Measurements from ENCODE around the gene M1AP.

The M1AP gene, protein sequence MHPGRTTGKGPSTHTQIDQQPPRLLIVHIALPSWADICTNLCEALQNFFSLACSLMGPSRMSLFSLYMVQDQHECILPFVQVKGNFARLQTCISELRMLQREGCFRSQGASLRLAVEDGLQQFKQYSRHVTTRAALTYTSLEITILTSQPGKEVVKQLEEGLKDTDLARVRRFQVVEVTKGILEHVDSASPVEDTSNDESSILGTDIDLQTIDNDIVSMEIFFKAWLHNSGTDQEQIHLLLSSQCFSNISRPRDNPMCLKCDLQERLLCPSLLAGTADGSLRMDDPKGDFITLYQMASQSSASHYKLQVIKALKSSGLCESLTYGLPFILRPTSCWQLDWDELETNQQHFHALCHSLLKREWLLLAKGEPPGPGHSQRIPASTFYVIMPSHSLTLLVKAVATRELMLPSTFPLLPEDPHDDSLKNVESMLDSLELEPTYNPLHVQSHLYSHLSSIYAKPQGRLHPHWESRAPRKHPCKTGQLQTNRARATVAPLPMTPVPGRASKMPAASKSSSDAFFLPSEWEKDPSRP

DNA sequence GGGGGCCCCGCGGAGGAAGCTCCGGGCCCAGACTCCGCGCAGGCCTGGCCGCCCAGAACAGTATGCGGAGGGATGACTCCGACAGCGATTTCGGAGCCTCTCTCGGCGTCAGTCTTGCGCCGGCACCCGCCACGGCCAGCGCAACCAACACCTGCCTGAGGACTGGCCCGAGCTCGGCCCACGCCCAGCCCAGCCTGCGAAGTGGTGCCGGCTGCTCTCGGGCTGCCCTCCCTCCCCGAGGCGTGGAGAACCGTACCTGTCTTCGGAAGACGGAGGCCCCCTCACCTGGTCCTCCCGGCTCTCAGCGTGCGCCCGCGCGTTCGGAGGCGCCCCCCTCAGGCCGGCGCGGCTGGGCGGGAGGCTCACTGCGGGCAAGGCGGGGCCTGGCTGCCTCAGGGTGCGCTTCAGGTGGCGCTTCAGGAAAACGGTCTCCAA lies at the start of gene M1AP:
M1AP (minus strand) TSS at position 322 of the 435 bp plus-strand sequence. CDS start 8,055 bp downstream, outside the sequence.
- DNase-seq (ENCODE audit: low read depth) = no peak

DNA sequence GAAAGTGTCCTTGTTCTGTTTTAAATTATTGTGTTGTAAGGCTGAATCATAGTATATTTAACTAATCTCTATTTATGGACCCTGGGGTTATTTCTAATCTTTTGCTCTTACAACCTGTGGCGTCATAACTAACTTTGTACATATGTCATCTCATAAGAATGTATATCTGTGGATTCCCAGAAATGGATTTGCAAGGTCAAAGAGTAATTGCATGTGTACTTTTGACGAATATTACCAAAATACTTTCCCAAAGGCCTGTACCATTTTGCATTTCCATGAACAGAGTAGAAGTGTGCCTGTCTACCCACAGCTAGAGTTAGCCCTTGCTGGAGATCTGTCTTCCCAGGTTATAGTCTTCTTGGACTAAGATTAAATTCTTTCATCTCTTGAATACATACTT lies 48.7 kb upstream of the M1AP start:
- no peak for DNase-seq (ENCODE audit: low read depth)

DNA sequence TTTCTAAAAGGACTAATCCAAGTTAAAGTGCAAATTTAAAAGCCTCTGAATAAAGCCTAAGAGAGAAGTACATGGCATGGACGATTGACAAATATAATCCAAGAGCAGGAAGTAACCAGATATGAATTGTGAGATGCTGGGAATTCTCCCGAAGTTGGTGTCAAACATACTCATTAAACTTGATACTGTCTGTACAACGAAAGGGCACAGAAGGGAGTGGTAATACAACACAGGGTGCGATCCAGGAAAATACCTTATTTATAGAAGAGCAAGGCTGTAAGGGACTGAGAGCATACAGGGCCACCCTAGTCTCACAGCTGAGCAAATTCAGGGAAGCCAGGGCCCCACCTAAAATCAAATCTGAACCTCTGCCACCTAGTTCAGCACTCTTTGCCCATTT lies 47.5 kb upstream of the M1AP start:
- no peak for DNase-seq (ENCODE audit: low read depth)

DNA sequence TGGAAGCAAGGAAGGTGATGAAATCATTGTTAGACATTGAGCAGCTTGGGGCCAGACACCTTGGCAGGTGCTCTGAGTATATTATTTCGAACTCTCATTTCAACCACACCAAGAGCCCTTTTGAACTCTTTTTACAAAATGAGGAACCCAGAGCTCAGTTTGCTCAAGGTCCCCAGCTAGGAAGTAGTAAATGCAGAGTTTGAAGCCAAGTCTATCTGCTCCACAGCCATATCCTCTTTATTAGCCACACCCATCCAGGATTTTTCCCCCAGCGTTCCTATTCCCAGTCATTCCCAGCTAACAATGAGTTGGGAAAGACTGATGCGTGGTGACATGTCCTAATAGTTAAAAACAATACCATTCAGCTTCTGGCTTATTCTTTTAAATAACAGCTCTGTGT lies 46.2 kb upstream of the M1AP start:
- no peak for DNase-seq (ENCODE audit: low read depth)

DNA sequence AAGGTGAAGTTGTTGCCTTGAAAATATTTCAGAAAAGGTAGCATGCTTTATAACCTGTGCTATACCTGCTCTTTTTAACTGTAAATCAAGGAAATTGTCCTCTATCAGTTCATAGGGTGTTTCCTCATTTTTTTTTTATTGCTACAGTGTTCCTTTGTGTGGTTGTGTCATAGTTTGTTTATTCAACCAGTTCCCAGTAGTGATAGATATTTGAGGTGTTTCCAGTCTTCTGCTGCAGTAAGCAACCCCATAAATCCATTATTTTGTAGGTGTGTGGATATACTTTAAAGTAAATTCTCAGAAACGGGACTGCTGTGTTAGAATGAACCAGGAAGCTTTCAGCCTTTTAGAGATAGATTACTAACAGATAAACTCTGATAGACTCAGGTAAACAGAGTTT lies 45.5 kb upstream of the M1AP start:
- DNase-seq (ENCODE audit: low read depth) = no peak

DNA sequence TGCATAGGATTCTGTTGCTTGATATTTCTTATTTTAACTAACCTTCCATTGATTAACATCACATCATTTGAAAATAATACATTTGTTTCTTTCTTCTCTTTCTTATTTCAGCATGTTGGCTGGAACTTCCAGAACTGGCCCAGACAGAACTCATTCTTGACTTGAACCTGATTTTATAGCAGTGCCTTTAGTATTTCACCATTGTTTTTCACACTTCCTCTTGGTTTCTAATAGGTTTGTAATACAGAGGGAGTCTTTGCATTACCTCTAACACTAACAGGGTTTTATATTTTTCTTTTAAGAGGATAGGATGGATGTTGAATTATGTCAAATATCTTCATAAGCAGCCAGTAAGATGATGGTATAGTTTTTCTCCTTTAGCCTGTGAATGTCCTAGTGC lies 45.1 kb upstream of the M1AP start:
- no peak for DNase-seq (ENCODE audit: low read depth)

DNA sequence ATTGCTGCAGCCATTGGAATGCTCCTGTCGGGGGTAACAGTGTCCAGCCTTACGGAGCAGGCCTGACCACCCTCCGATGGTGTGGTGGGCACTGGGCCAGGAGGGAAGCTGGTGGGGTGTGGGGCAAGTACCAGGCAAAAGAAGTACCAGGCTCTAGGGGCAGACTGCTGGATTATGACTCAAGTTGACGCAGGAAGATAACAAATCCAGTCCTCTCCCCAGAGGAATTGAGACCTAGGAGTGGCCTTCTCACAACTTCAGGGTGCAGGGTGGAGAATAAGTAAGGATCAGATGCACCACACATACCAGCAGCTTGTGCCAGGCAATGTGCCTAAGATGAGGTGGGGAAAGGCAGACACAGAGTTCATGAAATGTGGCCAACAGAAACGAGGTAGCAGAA lies 43.8 kb upstream of the M1AP start:
- DNase-seq (ENCODE audit: low read depth) = no peak

DNA sequence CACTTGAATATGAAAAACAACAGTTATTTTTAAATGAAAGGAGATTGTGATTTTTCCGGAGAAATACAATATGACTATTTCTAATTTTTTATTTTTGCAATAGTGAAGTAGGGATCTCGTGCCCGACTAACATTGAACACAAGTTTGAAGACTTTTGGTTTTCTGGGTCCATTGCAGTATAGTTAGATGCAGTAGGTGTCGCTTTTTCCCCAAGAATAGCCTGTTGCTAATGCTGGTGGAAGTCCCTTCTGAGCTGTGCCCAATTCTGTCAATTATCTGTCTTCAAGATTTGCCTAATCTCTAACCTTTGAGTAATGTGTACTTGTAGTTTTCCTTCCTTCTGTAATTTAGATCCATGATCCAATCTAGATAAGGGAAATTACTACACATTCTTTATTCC lies 42.4 kb upstream of the M1AP start:
- peak; percentile 51 for DNase-seq (ENCODE audit: low read depth)

DNA sequence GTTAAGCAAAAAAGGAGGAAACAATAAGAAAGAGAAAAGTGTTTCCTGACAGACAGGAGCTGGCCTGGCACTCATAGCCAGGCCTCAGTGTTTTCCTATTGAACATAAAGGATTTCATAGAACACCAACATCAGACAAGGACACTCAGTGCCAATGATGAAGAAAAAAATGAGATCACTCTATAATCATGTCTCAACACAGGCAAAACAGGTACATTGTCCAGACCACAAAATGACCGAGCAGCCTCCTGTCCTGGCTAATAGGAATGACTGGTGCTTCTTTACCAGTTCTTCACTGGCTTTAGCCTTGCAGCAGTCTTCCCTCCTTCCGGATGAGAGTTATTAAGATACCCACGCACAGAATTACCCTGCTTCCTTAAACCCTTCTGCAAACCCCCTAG lies 41.5 kb upstream of the M1AP start:
- no peak for DNase-seq (ENCODE audit: low read depth)

DNA sequence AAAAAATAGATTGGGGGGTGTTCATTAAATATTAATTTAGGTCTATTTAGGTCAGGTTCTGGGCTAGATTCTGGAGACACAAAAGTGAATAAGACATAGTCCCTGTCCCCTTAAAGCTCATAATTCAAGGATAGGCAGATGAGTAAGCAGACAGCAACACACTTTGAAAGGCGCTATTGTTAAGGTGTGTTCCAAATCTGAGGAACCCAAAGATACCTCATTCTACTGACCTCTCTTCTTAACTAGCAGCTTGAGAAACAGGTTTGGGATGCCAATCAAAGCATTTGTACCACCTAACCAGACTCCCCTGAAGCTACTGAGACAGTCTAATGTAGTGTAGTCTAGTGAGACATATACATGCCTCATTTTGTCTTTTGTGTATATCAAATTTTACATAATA lies 40.8 kb upstream of the M1AP start:
- DNase-seq (ENCODE audit: low read depth) = no peak

DNA sequence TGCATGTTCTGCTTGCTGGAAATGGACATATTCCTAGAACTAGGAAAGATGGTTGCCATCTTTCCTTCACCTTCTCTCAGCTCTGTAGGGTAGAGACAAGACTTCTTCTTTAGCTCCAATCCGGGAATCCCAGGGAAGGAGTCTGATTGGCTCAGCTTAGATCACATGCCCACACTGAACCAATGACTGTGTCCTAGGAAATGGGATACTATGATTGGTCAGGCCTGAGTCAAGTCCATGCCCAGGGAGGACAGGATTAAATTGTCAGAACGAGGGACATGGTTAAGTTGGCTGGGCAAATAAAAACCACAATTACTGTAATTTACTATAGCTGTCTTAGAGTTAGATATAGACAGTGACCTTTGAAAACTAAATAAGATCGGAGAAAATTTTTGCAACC lies 37.3 kb upstream of the M1AP start:
- no peak for DNase-seq (ENCODE audit: low read depth)

DNA sequence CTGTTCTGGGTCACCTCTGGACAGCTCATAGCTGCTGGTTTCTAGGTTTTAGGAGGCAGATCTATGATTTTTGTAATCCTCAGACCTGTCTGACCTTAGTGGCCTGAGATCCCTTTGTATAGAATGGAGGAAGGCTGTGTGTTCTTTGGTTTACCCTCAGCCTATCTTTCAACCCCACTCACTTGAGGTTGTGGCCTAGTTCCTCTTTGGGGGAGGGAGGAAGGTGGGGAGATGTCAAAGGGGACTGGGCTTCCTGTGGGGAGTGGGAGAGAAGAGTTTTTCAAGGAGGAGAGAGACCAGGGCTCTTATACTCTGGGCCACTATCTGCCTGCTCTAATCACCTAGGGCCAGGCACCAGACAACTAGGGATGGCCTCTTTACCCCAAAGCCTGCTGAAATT lies 34.4 kb upstream of the M1AP start:
- no peak for DNase-seq (ENCODE audit: low read depth)

DNA sequence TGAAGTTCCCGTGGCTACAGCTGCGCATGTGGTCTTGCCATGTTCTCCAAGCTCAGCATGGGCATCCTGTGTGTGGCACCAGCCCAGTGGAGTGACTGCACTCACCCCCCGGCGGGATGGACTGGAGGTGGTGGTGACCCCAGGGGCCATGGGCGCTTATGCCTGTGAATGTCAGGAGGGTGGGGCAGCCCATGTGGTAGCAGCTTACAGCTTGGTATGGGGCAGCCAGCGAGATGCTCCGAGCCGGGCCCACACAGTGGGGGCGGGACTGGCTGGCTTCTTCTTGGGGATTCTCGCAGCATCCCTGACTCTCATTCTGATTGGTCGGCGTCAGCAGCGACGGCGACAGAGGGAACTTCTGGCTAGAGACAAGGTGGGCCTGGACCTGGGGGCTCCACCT lies 31.5 kb upstream of the M1AP start:
- DNase-seq (ENCODE audit: low read depth) = no peak

DNA sequence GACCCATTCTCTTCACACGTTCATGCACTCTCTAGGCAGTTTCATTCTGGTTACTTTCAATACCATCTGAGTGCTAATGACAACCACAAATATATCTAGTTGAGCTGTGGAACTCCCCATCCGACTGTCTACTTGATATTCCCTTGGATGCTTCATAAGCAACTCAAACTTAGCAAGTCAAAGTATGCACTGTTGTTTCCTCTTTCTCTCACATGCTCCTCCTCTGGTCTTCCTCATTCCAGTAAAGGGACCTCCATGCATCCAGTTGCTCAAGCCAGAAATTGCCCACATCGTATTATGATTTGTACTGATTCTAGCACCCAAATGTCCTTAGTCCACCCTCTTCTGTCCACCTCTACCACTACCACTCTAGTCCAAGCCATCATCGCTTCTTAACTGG lies 28.2 kb upstream of the M1AP start:
- DNase-seq (ENCODE audit: low read depth) = no peak

DNA sequence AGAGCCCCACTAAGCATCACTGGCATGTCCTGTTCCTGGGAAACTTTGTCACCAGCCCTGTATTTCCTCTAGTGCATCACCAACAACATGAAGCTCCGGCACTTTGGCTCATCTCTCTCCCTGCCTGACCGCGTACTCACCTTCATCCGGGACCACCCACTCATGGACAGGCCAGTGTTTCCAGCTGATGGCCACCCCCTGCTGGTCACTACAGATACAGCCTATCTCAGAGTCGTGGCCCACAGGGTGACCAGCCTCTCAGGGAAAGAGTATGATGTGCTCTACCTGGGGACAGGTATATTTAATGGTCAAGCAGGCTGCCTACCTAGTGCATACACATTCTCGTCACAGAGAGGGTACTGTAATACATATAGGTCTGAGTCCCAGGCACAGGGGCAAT lies 27.0 kb upstream of the M1AP start:
- no peak for DNase-seq (ENCODE audit: low read depth)

DNA sequence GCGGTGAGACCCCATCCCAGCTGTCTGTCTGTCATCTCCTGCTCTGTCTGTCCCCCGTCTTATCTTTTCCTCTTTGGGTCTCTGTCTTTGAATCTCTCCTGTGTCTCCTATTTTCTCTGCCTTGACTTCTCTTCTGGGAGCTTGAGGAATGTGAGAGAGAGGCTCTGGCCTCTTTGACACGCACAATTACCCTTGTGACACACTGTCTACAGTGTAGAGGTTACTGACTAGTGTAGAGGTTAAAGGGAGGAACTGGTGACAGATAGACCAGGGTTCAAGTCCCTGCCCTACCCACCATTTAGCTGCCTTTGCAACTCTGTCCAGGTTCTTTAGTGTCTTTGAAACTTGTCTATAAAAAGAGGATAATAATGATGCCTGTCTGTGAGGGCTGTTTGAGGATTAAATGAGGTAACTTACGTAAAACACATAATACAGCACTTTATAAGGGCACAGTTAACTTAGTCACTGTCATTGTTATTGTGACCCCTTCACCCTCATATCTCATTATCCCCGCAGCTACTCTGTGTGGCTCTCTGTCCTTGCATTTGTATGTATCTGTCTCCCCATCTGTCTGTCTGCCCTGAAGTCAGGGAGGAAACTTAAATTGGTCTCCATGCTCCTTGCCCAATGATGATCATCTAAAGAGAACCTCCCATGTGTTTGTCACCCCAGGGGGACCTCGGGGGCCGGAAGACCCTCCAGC lies 25.8 kb upstream of the M1AP start:
- no peak for DNase-seq (ENCODE audit: low read depth)

DNA sequence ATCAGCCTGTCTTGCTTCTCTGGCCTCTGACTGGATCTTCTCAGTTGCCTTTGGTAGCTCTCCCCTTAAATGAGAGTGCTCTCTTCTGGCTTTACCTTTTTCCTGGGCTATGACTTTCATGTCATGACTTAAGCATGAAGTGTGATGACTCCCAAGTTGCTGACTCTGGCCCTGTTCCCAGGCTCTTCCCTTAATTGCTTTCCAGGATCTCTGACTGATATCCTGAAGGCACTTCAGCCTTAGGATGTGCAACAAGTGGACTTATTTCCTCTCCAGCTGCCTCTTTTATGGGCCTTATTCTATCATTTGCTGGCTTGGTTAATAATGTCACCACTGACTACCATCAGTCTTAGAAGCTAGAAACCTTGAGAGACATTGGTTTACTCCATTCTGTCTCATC lies 23.3 kb upstream of the M1AP start:
- no peak for DNase-seq (ENCODE audit: low read depth)

DNA sequence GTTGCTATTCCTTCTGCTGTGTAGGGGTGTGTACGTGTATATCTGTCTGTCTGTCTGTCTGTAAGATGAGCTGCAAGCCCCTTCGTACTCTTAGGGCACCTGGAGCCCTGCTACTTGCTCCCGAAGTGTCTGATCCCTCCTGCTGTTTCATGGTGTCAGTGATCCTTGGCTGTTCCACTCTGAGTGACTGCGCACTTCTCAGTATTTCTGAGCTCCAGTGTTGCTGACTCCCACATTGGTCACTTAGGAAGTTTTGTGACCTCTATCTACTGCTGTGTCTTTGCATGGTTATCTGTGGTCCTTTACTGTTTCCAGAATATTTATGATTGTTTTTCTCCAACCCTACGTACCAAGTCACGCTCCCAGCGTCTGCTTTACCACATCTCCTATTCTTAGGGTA lies 22.1 kb upstream of the M1AP start:
- no peak for DNase-seq (ENCODE audit: low read depth)

DNA sequence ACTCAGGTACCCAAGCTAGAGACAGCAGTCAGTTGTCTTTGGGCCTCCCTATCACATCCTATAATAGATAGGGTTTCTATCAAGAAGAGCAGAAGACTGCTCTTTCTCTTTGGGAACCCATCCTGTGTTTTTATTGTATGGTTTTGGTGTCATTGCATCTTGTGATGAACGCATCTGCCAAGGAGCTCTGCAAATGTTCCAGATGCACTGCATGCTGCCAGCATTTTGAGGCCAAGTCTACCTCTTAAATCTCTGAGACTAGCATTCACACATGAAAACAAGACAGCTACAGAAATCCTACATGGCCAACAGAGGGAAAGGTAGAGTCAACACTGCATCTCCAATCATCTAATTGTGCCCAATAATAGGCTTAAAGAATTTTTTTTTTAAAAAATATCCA lies 20.0 kb upstream of the M1AP start:
- DNase-seq (ENCODE audit: low read depth) = no peak

DNA sequence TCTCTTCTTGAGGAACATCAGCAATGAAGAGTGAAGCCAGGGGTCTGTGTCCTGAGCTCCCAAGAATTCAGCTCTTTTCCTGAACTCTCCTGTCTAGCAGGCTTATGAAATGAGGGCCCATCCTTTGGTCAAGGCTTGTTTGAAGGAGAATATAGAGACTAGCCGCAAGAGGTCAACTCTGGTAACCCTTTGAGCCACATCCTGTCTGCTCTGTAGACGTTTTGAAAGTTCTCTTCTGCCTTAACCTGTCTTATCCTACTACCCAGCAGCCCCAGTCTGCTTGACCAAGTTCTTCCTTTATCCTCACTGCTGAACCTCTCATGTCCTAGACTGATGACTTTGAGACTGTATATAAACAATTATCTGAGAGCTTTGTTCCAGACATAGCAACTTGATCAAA lies 11.3 kb upstream of the M1AP start:
- DNase-seq (ENCODE audit: low read depth) = no peak

DNA sequence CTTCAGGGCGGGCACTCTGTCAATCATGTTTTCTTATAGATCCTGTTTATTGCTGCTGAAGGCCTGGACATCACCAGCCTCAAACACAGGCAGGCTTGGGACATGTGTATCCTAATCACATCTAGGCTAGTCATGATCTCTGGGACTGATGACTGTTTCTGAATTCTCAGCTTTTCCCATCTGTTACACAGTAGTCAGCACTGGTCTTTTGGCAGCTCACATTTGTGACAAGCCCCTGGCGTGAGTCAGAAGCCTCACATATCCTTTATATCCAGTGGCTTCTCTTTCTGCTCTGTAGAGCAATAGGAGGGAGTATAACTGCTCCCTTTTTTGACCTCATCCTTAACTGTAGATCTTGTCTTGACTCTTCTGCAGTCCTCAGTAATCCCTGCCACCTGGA lies 10.4 kb upstream of the M1AP start:
- DNase-seq (ENCODE audit: low read depth) = peak; percentile 80

DNA sequence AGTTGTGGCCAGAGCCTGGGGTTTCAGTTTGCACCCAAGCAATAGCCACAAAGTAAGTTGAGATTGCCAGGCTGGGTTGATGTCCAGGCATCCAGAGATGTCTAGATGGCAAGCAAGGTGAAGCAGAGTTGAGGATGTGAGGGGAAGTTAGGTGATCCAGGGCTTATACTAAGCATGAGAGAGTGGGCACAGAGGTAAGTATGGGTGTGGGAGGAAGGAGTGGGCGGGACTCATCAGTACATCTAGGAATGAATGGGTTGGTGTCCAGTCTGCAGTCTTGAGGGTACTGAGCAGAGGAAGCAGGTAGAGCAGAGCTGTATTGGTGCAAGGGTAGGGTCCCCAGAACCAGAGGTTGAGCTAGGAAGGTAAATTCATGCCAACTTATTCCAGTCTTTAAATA lies 7.4 kb upstream of the M1AP start:
- DNase-seq (ENCODE audit: low read depth) = no peak
